ENCODE results near the gene SEPTIN8.

The SEPTIN8 gene

DNA sequence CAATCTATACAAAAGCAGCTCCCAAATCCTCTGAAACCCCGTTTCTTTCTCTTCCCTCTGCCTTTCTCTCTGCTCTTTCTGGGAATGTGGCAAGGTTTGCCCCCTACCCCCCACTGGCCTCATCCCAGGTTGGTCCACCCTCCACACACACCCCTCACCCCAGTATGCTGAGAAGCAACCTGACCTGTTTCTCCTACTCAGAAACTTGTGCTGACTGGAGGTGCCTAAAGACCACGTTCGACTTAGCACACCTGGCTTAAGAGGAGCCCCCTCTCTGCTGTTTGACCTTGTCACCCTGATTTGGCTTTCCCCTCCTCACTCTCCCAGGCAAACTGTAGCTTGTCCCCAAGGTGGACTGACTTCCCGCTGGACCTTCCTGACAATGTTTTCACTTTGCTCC lies 1.1 kb upstream of the SEPTIN8 start:
- no peaks in the 10 kb centered on the region for H3K27me3 ChIP-seq (ENCODE audit: insufficient read depth, poor library complexity, severe bottlenecking)
- no peak for TF ChIP-seq SPI1 (IDR thresholded peaks at IDR 0.05; ENCODE audit: borderline replicate concordance, low read depth)
- TF ChIP-seq, protein P1, sequence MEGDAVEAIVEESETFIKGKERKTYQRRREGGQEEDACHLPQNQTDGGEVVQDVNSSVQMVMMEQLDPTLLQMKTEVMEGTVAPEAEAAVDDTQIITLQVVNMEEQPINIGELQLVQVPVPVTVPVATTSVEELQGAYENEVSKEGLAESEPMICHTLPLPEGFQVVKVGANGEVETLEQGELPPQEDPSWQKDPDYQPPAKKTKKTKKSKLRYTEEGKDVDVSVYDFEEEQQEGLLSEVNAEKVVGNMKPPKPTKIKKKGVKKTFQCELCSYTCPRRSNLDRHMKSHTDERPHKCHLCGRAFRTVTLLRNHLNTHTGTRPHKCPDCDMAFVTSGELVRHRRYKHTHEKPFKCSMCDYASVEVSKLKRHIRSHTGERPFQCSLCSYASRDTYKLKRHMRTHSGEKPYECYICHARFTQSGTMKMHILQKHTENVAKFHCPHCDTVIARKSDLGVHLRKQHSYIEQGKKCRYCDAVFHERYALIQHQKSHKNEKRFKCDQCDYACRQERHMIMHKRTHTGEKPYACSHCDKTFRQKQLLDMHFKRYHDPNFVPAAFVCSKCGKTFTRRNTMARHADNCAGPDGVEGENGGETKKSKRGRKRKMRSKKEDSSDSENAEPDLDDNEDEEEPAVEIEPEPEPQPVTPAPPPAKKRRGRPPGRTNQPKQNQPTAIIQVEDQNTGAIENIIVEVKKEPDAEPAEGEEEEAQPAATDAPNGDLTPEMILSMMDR (IDR thresholded peaks at IDR 0.05; ENCODE audit: insufficient read depth, low read length): no peak
- TF ChIP-seq POLR2AphosphoS5 (IDR thresholded peaks at IDR 0.05; ENCODE audit: low read depth): no peak
- no peak for TF ChIP-seq GABPA (IDR thresholded peaks at IDR 0.05; ENCODE audit: low read depth)
- no peak for TF ChIP-seq REST (IDR thresholded peaks at IDR 0.05; ENCODE audit: insufficient replicate concordance, low read depth)
- no peak for DNase-seq (ENCODE audit: low read depth in 1 of 2, low spot score in 1 of 2)
- H3K4me3 ChIP-seq (replicated peaks; ENCODE audit: insufficient read depth, low read length): no peak overlapping the region
- no peak overlapping the region for H3K27ac ChIP-seq (replicated peaks)

DNA sequence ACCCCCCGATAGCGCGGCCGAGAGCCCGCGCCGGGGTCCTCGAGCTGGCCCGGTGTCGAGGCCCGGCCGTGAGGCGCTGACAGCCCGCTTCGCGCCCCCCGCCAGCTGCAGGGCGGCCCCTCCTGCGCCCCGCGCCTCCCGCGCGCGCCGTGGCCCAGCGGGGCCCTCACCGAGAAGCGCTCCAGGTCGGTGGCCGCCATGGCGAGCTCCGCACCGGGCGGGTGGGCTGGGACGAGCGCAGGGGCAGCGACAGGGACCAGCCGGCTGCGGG lies 166 bp downstream of the SEPTIN8 start:
- H3K27me3 ChIP-seq (ENCODE audit: insufficient read depth, poor library complexity, severe bottlenecking): no peaks in the 10 kb centered on the region
- no peak for DNase-seq (ENCODE audit: low read depth in 1 of 2, low spot score in 1 of 2)
- TF ChIP-seq REST (IDR thresholded peaks at IDR 0.05; ENCODE audit: insufficient replicate concordance, low read depth) (no peak), GABPA (IDR thresholded peaks at IDR 0.05; ENCODE audit: low read depth) (no peak), SPI1 (IDR thresholded peaks at IDR 0.05; ENCODE audit: borderline replicate concordance, low read depth) (no peak), POLR2AphosphoS5 (IDR thresholded peaks at IDR 0.05; ENCODE audit: low read depth) (no peak)
- TF ChIP-seq, protein P1 (IDR thresholded peaks at IDR 0.05; ENCODE audit: insufficient read depth, low read length): no peak

GRCh38 chr5:132776131-132776937 lies 705 bp downstream of the SEPTIN8 start:
- H3K4me3 ChIP-seq (replicated peaks; ENCODE audit: insufficient read depth, low read length): peak overlapping the region; percentile 55
- H3K27me3 ChIP-seq (ENCODE audit: insufficient read depth, poor library complexity, severe bottlenecking): no peaks in the 10 kb centered on the region
- H3K27ac ChIP-seq (replicated peaks): no peak overlapping the region
- DNase-seq (ENCODE audit: low read depth in 1 of 2, low spot score in 1 of 2): no peak
- TF ChIP-seq REST (IDR thresholded peaks at IDR 0.05; ENCODE audit: insufficient replicate concordance, low read depth) (no peak), POLR2AphosphoS5 (IDR thresholded peaks at IDR 0.05; ENCODE audit: low read depth) (no peak), GABPA (IDR thresholded peaks at IDR 0.05; ENCODE audit: low read depth) (no peak), SPI1 (IDR thresholded peaks at IDR 0.05; ENCODE audit: borderline replicate concordance, low read depth) (no peak)
- TF ChIP-seq, protein P1 (IDR thresholded peaks at IDR 0.05; ENCODE audit: insufficient read depth, low read length): no peak

More for the DNA sequence above, 166 bp downstream of the SEPTIN8 start:
- no peak overlapping the region for H3K27ac ChIP-seq (replicated peaks)
- H3K4me3 ChIP-seq (replicated peaks; ENCODE audit: insufficient read depth, low read length): peak overlapping the region; percentile 55
